A549 (cell line): ENCODE measurements around the gene MIB2.

Source experiments
- CTCF ChIP-seq: fragments of >200 bp; sonication (Bioruptor Twin); formaldehyde crosslinking; IDR thresholded peaks from 3 replicates; pipeline ENCODE4 v1.5.1; 2016
- HDAC2 ChIP-seq: fragments of 200-600 bp; sonication (generic); IDR thresholded peaks from 2 replicates; pipeline ENCODE4 v1.6.1; 2016
- MAX ChIP-seq: IDR thresholded peaks from 2 replicates; pipeline ENCODE4 v1.6.1; 2012
- POLR2A ChIP-seq: IDR thresholded peaks from 2 replicates; pipeline ENCODE4 v1.6.1; 2012; ENCODE audit warnings: mild to moderate bottlenecking, low read length
- RAD21 ChIP-seq, 2 experiments: fragments of >200 bp in 1 of 2; sonication (Bioruptor Twin) in 1 of 2; formaldehyde crosslinking in 1 of 2; IDR thresholded peaks in 1 of 2; conservative IDR thresholded peaks in 1 of 2; 2 replicates in 1 of 2; 3 replicates in 1 of 2; pipeline ENCODE4 v1.6.1; 2012 to 2018; ENCODE audit warnings: inconsistent platforms in 1 of 2

GRCh38 chr1:1594602-1595260, 20.6 kb upstream of the MIB2 start:
- TF ChIP-seq POLR2A: no peak
- TF ChIP-seq CTCF: no peak
- no peak for TF ChIP-seq MAX
- no peak for TF ChIP-seq HDAC2
- TF ChIP-seq RAD21 (conservative IDR thresholded peaks at IDR 0.05 in 1 of 2, IDR thresholded peaks at IDR 0.05 in 1 of 2): no peak
